ENCODE data around the gene TSHZ2.

The TSHZ2 gene

DNA sequence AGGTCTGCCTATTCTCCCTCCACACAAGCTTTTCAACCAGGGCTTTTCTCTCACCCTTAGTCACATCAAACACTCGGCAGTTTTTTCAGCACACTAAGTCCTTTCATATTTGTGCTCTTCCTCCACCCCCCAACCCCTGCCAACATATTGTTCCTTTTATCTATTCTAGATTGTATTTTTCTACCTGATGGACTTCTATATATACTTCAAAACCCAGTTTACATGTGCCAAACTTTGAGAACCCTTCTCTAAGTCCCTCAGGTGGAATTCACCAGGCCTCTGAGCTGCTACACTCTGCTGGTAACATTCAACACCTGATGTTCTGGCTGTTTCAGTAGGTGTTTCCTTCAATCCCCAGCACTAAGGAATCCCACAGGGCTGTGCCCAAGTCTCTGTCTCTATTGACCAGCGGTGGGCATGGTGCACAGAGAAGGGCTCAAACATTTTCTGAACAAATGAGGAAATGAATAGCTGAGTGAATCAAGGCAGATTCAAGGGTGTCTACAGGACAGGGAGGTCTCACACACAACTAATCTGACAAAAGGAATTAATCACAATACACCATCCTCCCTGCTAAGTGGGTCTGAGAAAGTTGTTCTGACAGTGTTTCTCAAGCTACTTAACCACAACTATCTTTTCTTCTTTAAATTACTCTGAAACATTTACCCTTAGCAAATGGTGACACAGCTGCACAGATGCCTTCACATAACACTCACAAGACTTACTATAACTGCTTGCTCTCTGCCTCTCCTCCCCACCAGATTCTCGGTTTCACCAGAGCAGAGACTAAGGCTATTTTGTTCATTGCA lies 166.5 kb downstream of the TSHZ2 start:
- DNase-seq, result no peak

DNA sequence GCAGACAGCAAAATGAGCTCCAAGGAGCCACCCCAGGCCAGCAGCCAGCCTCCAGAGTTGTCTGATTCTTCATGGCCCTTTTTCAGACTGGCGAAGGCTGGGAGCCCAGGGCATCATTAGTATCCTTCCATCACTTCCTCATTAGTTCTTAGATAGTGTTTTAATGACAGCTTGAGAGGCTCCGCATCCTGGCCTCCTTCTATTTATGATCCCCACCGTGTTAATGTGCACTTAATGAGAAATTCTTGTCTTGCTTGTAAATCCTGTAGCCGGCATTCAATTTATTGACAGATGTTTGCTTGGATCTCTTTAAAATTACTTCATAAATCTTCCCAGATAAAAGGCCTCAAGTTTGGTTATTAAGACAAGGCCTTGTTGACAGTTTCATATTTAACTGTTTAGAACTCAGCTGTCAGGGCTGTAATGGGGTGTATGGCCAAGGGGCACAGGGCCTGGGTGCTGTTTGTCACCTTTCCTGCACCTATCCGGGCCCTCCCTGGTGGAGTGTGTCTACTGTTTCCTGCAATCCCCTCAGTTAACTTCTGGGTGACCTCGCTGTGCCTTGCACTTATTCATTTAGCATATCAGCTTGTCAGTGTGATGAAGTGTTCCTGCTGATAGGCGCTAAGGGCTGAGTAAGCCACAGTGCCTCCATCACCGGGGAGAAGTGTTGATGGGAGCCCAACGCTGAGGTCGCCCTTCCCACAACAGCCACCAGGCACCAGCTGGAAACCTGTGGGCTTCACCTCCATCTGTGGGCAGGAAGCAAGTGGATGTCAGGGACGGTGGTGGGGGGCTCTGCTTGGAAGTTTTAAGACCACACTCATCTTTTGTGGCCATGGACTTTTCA lies 169.3 kb downstream of the TSHZ2 start:
- peak in 2 of 3 experiments; percentile 32 to 76 for DNase-seq

DNA sequence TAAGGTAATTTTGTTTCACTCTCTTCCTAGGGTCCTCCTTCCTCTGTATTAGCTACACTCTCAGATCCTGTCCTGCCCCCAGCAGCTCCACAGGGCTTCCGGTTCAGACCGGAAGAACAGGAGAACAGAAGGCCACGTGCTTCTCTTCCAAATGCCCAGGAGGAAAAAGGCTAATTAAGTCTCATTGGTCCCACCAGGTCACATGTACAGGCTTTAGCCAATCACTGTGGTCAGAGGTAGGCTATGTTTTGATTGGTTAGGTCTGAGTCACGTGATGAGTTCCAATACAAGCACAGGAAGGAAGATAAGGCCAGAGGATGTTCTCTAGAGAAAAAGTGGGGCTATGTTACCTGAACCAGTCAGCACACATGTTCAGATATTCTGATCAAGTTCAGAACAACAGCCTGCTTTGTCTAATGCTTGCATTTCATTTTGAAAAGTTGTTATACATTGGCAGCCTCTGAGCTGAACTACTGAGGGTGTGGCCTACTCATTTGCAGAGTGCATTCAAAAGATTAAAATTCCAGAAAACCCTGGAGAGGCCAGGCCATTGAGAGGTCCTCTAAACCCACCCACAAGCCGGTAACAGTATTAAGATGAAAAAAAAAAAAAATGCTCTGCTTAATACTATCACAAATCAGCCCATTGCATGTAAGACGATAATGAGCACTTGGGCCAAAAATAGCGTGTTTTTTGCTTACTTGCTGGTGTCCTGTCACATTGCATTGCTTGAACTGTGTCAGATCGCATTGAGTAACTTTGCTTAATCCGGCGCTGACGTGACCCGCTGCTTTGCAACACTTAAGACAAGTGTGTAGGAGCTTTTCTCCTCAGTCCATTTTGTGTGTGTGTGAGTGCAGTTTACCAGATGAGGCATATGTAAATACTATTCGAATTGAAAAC lies 170.3 kb downstream of the TSHZ2 start:
- DNase-seq, result no peak

DNA sequence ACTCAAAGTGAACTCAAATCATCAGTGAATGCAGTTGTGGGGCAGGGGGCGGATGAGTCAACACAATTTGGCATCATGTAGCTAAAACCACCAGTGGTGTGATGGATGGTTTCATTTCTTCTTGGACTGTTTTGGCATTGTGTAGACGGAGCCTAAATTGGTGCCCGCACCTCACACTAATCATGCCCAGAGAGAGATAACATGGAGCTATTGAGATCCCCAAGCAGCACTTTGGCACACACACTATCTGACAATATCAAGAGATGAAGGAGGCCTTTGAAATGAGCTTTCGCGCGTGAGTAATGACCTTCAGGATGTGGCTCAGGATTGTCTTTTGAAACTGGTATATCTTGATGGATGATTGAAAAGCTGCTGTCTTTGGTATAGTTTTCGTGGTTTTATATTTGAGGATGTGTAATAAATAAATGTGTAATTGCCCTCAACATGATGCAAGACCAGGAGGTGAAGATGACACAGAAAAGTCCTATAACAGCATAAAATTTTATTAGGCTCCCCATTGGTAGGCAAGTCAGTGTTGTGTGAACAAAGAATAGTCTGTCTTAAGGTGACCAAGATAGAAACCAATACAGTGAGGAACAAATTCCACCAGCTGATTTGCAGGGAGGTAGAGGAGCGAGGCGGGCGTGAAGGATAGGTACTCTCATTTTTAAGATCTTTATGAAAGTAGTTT lies 174.2 kb downstream of the TSHZ2 start:
- no peak for DNase-seq

DNA sequence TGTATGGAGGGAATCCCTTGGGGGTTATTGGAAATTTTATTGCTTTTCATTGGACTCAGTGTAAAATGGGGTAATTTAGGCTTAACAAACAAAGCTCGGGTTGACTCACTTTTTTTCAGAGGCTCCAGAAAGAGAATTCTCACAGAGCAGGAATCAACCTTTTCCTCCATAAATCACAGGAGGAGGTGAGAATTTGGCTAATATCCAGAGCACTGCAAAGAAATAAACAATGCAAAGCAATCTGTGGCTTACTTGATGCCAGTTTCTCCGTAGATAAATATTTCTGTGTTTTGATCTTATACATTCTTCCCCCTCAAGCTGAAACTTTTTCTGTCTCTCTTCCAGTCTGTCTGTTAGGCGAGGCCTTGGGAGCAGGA lies 176.6 kb downstream of the TSHZ2 start:
- peak in 1 of 3 experiments; percentile 54 for DNase-seq

DNA sequence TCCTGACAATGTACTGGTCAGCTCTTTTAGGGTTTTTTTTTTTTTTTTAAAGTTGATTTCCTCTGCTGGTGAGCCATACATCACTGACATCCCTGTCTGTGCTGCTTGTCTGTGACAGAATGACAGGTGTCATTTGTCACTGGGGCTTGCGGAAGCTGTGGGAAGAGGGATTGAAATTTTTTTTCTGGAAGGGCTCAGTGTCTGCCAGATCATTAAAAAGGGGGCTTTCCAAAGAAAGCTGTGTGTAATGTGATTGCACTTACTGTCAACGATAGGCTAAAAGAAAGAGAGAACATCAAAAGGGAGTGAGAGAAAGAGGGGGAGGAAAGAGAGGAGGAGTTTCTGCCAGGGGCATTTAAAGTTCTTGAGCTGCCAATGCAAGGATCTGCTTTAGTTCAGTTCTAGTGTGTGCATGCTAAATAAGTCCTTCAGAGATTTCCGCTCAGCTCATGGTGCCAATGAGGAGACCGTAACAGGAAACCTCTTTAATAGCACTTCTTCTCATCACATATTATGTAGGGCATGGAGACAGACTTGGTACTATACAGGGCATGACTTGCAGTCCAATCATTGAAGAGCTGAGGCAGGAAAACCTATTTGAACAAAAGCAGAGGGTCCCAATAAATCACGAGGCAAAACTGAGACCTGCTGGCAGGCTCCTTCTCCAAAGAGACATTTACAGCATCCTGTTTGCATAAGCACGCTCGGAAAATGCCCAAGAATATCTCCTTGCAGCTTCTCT lies 177.2 kb downstream of the TSHZ2 start:
- peak in 2 of 3 experiments; percentile 43 to 54 for DNase-seq

DNA sequence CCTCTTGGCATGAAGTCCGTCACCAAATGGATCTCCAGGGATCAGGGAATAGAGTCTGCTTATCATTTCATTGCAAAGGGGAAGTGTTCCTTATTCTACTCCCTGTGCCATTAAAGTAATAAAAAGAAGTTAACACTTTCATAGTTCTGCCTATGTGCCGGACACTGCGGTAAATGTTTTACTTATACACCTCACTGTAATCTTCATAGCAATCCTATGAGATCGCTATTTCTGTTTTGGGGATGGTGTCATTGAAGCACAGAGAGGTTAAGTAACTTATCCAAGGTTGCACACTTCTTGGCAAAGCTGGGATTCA lies 177.7 kb downstream of the TSHZ2 start:
- no peak for DNase-seq

DNA sequence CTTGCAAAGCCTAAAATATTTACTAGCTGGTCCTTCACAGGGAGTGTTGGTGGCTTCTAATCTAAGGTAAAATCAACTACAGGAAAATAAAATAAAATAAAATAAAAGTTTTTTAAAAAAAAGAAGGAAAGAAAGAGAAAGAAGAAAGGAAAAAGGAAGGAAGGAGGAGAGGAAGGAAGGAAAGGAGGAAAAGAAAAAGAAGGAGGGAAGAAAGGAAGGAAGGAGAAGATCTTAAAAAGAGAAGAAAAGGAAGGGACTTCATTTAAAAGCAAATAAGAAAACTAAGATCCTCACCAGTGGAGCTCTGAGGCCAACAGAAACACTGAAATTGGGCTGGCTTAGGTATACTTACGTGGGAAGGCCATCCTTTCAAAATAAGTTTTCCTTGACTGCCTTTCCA lies 178.4 kb downstream of the TSHZ2 start:
- DNase-seq, result no peak

DNA sequence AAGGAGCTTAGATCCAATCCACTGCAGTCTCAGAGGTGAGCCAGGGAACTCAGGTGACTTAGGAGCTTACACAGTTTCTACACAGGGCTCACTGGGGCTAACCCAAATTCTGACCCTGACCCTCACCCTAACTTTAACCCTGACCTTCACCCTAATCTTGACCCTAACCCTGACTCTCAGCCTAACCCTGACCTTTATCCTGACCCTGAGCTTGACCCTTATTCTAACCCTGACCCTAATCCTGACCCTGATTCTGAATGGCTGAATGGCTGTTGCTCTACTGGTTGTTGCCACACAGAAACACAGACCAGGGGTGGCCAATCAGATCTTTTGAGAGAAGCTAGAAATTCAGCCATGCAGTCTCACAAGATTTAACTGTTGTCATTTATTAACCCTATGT lies 180.1 kb downstream of the TSHZ2 start:
- no peak for DNase-seq

DNA sequence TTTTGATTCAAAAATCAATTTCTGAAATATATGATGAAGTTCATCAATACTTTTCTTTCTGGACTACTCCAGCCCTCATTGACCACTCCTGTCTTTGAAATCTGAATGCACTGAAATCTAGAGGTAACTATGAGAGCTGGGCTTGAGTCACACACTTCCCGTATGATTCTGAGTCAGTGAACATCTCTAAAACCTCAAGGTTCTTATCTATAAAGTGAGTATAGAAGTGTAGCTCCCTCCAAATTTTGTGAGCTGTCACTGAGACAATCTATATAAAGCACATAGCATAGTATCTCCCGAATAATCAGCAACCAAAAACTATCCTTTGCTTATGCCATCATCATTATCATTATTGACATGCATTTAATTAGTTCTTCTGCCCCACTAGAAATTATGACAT lies 182.4 kb downstream of the TSHZ2 start:
- no peak for DNase-seq

DNA sequence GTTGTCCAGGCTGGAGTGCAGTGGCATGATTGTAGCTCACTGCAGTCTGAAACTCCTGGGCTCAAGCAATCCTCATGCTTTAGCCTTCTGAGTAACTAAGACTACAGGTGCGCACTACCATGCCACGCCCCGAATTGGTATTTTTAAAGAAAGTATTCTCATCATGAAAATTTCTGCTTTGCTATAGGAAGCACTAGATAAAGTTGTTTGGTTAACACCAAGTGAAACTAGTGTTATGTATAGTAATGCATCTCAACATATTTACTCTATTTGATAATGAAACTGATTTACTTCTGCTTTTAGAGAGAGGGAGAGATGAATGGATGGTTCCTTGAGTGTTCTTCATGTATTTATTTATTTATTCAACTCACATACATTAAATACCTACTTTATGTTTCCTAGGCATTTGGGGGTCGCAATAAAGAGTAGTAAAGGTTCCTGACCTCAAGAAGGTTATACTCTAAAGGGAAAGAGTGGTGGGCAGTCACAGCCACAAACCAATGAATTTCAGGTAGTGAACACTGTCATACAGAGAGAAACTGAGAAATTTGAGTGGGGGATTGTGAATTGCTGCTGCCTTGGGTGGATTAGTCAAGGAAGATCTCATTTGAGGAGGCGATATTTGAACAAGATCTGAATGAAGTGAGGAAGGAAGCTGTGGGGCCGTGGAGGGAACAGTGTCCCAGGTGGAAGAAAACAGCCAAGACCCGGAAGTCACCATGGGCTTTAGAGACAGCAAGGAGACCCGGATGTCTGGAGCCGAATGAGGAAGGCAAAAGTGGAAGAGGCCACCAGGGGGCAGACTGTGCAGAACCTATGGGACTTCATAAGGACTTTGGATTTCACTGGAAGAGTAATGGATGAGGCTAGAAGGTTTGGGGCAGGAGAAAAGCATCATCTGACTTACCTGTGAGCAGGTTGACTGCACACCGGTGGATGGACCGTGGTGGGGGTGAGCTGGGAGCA lies 185.6 kb downstream of the TSHZ2 start:
- DNase-seq, result peak; percentile 13 to 48 (median 35)

DNA sequence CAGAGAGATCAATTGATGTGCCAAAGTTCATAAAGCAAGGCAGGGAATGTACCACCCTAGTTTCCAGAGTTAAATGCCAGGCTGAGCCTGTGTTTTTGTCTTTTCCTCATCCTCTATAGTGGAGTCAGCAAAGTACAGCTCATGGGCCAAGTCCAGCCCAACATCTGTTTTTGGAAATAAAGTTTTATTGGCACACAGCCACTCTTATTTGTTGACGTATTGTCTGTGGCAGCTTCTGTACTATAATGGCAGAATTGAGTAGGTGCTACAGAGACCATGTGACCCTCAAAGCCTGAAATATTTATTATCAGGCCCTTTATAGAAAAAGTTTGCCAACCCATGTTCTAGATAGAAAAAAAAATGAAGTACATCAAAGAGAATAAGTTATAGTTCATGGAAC lies 187.0 kb downstream of the TSHZ2 start:
- DNase-seq, result no peak

DNA sequence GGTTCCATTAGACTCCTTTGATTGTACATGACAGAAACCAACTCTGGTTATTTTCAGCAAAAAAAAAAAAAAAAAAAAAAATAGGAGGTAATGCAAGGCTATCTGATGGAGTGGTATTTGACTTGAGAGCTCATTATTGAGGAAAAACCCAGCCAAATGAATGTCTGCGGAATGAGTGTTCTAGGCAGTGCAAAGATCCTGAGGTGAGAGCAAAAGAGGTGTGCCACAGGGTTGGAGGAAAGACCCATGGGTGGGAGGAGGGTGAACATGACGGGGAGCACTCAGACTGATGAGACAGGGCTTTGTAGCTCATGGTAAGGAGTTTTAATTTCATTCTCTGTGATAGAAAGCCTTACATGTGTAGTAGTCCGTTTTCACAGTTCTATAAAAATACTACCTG lies 188.9 kb downstream of the TSHZ2 start:
- no peak for DNase-seq

DNA sequence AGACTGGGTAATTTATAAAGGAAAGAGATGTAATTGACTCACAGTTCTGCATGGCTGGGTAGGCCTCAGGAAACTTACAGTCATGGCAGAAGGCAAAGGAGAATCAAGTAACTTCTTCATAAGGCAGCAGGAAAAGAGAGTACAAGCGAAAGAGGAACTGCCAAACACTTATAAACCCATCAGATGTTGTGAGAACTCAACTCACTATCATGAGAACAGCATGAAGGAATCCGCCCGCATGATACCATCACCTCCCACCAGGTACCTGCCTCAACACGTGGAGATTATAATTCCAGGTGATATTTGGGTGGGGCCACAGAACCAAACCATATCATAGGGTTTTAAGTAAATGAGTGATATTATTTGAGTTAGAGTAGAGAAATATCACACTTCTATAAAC lies 189.3 kb downstream of the TSHZ2 start:
- no peak for DNase-seq

DNA sequence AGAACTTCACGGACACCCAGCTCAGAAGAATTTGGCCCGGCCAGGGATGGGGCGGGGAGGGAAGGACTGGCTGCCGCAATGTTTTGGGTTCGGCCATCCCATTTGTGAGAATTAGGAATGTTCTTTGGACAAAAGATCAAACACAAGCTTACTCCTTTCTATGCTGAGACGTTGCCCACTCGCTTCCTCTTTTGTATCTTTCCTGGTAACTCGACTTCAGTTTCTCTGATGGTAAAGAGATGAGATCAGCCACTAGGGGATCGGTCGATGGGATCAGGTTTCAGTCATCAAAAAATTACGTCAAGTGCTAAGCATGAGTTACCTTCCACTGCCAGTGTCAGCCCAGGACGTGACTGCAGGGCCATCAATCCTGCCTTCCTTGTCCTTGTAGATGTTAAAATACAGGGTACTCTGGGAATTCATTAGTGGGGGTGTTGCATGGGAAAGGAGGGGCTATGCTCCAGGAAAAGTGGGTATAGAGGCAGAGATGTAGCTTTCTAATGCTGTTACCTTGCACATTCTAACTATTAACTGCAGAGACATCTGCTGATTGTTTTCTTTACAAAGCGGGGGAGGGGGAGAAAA lies 190.2 kb downstream of the TSHZ2 start:
- DNase-seq, result peak in 2 of 3 experiments; percentile 53 to 79

DNA sequence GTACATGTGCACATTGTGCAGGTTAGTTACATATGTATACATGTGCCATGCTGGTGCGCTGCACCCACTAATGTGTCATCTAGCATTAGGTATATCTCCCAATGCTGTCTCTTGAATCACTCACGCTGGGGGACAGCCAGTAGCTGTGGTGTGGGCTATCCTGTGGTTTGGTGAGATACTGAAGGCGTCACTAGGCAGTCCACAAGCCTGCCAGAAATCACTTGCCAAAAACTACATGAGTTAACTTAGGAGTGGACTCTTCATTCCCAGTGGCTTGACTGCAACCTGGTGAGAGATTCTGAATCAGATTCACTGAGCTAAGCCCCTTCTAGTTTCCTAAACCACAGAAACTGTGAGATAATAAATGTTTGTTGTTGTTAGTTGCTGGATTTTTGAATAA lies 191.3 kb downstream of the TSHZ2 start:
- DNase-seq, result no peak

DNA sequence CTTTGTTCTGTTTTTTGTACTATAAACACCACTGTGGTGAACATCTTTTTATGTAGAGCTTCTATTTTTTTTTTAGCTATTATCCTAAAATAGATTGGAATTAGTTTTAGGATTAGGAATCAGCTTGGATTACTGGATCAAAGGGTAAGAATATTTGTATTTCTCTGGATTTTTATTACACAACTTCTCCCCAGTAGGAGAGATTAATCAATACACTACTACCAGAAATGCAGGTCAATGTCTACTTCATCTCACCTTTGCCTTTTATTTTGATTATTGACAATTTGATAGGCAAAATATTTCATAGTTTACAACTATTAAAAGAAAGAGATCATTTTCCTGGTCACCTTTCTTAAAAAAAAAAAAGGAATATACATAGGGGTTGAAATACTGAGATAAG lies 191.9 kb downstream of the TSHZ2 start:
- DNase-seq, result no peak

DNA sequence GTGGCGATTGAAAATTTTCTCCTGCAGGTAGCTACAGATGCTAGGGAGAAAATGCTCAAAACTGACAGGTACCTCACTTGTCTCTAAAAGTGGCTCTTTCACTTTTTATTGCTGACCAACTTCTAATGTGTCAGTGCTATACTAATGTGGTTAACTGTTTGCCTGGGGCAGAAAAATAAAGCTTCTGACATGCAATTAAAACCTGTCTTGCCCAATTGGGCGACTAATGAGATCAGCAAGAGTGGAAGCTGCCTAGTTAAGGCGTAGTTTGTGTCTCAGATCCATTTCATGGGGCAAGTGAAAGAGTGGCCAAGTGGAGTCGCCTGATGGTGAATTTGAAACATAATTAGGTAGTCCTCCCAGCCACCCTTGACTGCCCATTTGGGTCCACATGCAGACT lies 193.3 kb downstream of the TSHZ2 start:
- peak in 1 of 3 experiments; percentile 30 for DNase-seq

DNA sequence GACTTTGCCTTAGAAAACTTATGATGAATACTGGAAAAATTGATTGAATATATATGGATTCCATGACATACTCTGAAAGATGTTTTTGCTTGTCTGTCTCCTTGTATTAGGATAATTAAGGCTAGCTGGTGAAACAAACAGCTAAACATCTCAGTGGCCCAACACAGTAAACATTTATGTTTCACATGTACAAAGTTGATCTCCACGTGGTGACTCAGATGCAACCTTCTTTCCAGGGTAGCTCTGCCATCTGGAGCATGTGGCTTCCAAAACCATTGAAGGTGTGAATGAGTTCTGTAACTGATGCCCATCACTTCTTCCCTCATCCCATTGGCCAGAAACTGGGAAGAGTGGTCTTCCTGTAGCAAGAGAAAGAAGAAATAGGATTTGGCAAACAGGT lies 196.3 kb downstream of the TSHZ2 start:
- DNase-seq, result no peak

DNA sequence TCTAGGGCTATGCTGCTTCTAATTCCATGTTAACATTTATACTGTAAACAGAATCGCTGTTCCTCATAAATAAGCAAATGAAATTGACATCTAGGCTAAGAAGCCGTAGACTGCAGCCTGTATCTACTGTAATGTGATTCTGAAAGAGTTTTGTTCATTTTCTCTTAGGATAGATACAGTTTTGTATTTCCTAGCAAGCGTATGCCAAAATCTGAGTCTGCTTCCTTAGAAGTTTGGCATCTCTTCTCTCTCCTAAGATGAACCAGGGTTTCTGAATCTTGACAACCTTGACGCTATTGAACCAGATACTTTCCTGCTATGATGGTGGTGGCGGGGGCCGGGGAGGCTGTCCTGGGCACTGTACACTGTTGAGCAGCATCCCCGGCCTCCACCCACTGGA lies 198.0 kb downstream of the TSHZ2 start:
- DNase-seq, result no peak
